Uterus (tissue), 2 donors: Measurements from ENCODE around the gene PMAIP1.

ENCODE experiments used
- CTCF ChIP-seq, 4 experiments: fragments of 200-600 bp in 2 of 4; fragments of 450-650 bp in 2 of 4; sonication (generic) in 2 of 4; IDR thresholded peaks; one replicate each; pipeline ENCODE4 v1.5.1; 2016 to 2019; ENCODE audit warnings: antibody characterized with exemption in 4 of 4, mild to moderate bottlenecking in 2 of 4, moderate library complexity in 1 of 4
- POLR2A ChIP-seq, 2 donors: fragments of 450-650 bp; IDR thresholded peaks; one replicate each; pipeline ENCODE4 v1.6.1; 2016; ENCODE audit warnings: antibody characterized with exemption in 2 of 2, mild to moderate bottlenecking in 1 of 2, moderate library complexity in 1 of 2

DNA sequence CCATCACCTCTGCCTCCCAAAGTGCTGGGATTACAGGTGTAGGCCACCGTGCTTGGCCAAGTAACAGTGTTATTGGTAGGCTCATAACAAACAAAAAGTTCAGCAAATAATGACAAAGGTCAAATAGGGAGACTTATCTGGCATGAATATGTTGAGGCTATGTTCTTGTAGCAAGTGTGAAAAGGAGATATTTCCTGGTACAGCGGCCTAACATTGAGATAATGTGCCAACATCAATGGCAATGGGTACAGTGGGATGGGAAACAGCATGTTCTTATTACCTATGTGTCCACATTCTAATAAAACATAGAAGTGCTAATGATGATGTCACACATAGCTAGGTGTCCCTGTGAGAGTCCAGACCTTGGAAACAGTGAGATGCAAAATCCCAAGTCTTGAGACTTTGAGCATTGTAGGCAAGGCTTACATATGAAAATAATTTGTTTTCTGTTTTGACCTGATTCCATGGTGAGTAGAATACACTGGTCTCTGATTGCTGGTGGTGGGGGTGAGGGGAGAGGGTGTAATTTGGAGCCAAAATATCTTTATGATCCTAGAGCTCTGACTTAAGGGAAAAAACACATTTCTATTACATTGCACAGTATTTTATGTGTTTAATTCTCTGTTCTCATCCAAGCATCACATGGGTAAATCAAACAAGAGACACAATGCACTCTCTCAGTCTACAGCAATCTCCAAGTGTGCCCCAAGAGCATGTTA is 33.1 kb upstream of the PMAIP1 start:
- no peak for TF ChIP-seq CTCF (IDR thresholded peaks at IDR 0.05)
- TF ChIP-seq POLR2A (IDR thresholded peaks at IDR 0.05), result no peak
